IMR-90 (cell line): Measurements from ENCODE around the gene GAS7. TPM values are rescaled to one million over a fixed set of nuclear protein-coding genes. Genes with fewer than 3 reads are reported as not detected.

Experiments
- ATAC-seq: fragments of 200-7000 bp; cut with Tn5 transposase; 2 replicates; pipeline ENCODE4 v1.9.1; 2020; ENCODE audit warnings: low read depth, mild to moderate bottlenecking, moderate library complexity
- BruUV-seq: library from RNA; stranded (reverse); fragments of 400-500 nt; replicated peaks from 2 replicates; lab custom pipeline; 2021; lab: Mats Ljungman, UMichigan
- CTCF ChIA-PET: fragments of 300-600 bp; formaldehyde crosslinking; extraction: SDS; loops from one replicate; lab custom pipeline; 2021; ENCODE audit warnings: antibody characterized with exemption; lab: Yijun Ruan, JAX
- POLR2A ChIA-PET: fragments of 300-600 bp; sonication (Branson Sonifier 250); formaldehyde crosslinking; loops from one replicate; lab custom pipeline; 2022; ENCODE audit warnings: antibody characterized with exemption; ENCODE audit not compliant: unreplicated experiment; lab: Charles Lee
- DNase-seq: peaks from one replicate; pipeline ENCODE4 v3.0.0; 2013
- H2AFZ ChIP-seq: replicated peaks from 2 replicates; pipeline ENCODE3; 2013; ENCODE audit warnings: low read length, mild to moderate bottlenecking; ENCODE audit not compliant: poor library complexity
- H2AK5ac ChIP-seq: 2 replicates; pipeline ENCODE4 v1.6.1; 2013; ENCODE audit warnings: low read depth, low read length, inconsistent platforms
- H2AK9ac ChIP-seq: replicated peaks from 2 replicates; pipeline ENCODE3; 2013; ENCODE audit warnings: mild to moderate bottlenecking, low read depth, low read length, moderate library complexity; ENCODE audit not compliant: poor library complexity
- H2BK120ac ChIP-seq: 2 replicates; pipeline ENCODE4 v1.6.1; 2013; ENCODE audit warnings: low read depth, low read length, inconsistent platforms
- H2BK15ac ChIP-seq: 3 replicates; pipeline ENCODE4 v1.6.1; 2013; ENCODE audit warnings: low read depth, low read length, inconsistent platforms
- H2BK20ac ChIP-seq: 2 replicates; pipeline ENCODE4 v1.6.1; 2013; ENCODE audit warnings: low read depth, mild to moderate bottlenecking, inconsistent platforms, low read length, moderate library complexity
- H2BK5ac ChIP-seq: 2 replicates; pipeline ENCODE4 v1.6.1; 2013; ENCODE audit warnings: mild to moderate bottlenecking, low read depth, low read length, inconsistent platforms; ENCODE audit not compliant: poor library complexity, severe bottlenecking
- H3K14ac ChIP-seq: replicated peaks from 2 replicates; pipeline ENCODE4 v1.6.1; 2013; ENCODE audit warnings: low read depth, low read length, inconsistent platforms
- H3K18ac ChIP-seq: 2 replicates; pipeline ENCODE4 v1.6.1; 2013; ENCODE audit warnings: low read depth, low read length, control low read depth
- H3K23ac ChIP-seq: 2 replicates; pipeline ENCODE4 v1.6.1; 2013; ENCODE audit warnings: low read depth, low read length, inconsistent platforms
- H3K27ac ChIP-seq: 2 replicates; pipeline ENCODE4 v1.5.1; 2013; ENCODE audit warnings: mild to moderate bottlenecking, control low read depth, low read length; ENCODE audit not compliant: insufficient read depth
- H3K27me3 ChIP-seq: 2 replicates; pipeline ENCODE4 v1.6.1; 2013; ENCODE audit warnings: low read length; ENCODE audit not compliant: control insufficient read depth, insufficient read depth
- H3K36me3 ChIP-seq: 2 replicates; pipeline ENCODE4 v1.6.1; 2013; ENCODE audit warnings: low read length, mixed read lengths; ENCODE audit not compliant: control insufficient read depth, insufficient read depth
- H3K4ac ChIP-seq: 2 replicates; pipeline ENCODE4 v1.6.1; 2013; ENCODE audit warnings: low read depth, low read length, inconsistent platforms
- H3K4me1 ChIP-seq: 2 replicates; pipeline ENCODE4 v1.6.1; 2013; ENCODE audit warnings: low read length, mixed read lengths; ENCODE audit not compliant: control insufficient read depth, insufficient read depth
- H3K4me2 ChIP-seq: 2 replicates; pipeline ENCODE4 v1.6.1; 2013; ENCODE audit warnings: low read depth, mild to moderate bottlenecking, control low read depth, low read length, moderate library complexity
- H3K4me3 ChIP-seq: 2 replicates; pipeline ENCODE4 v1.5.1; 2013; ENCODE audit warnings: low read depth, mild to moderate bottlenecking, control low read depth, low read length, moderate library complexity; ENCODE audit not compliant: insufficient read depth
- H3K56ac ChIP-seq: 2 replicates; pipeline ENCODE4 v1.6.1; 2013; ENCODE audit warnings: low read length, inconsistent platforms; ENCODE audit not compliant: insufficient read depth; ENCODE audit errors: extremely low read depth
- H3K79me1 ChIP-seq, 2 experiments: 2 replicates each; pipeline ENCODE4 v1.6.1; 2013; ENCODE audit warnings: low read length in 2 of 2, inconsistent platforms in 1 of 2, low read depth in 1 of 2
- H3K9ac ChIP-seq: 2 replicates; pipeline ENCODE4 v1.6.1; 2013; ENCODE audit warnings: low read depth, low read length, control low read depth
- H3K9me1 ChIP-seq: 2 replicates; pipeline ENCODE4 v1.6.1; 2013; ENCODE audit warnings: low read length, inconsistent platforms; ENCODE audit not compliant: insufficient read depth
- H3K9me3 ChIP-seq: 2 replicates; pipeline ENCODE4 v1.6.1; 2013; ENCODE audit warnings: low read length; ENCODE audit not compliant: control insufficient read depth, insufficient read depth
- H4K20me1 ChIP-seq: 2 replicates; pipeline ENCODE4 v1.6.1; 2013; ENCODE audit warnings: low read length, inconsistent platforms; ENCODE audit not compliant: insufficient read depth
- H4K5ac ChIP-seq: 2 replicates; pipeline ENCODE4 v1.6.1; 2013; ENCODE audit warnings: mild to moderate bottlenecking, low read depth, low read length, control low read depth
- H4K8ac ChIP-seq, 2 experiments: 2 replicates each; pipeline ENCODE4 v1.6.1; 2013; ENCODE audit warnings: low read depth in 2 of 2, low read length in 2 of 2, control low read depth in 1 of 2, inconsistent platforms in 1 of 2
- H4K91ac ChIP-seq: 2 replicates; pipeline ENCODE4 v1.6.1; 2013; ENCODE audit warnings: low read depth, low read length, inconsistent platforms; ENCODE audit not compliant: insufficient read depth
- BHLHE40 ChIP-seq: fragments of 150-350 bp; IDR thresholded peaks from 2 replicates; pipeline ENCODE4 v1.6.1; 2016; ENCODE audit warnings: mild to moderate bottlenecking, low read depth, low read length
- CEBPB ChIP-seq: IDR thresholded peaks from 2 replicates; pipeline ENCODE4 v1.6.1; 2012; ENCODE audit warnings: low read depth, low read length, improper control_type of control experiment
- CHD1 ChIP-seq: IDR thresholded peaks from 2 replicates; pipeline ENCODE4 v1.6.1; 2012; ENCODE audit warnings: low read depth, low read length, improper control_type of control experiment
- FOS ChIP-seq: fragments of 150-350 bp; IDR thresholded peaks from 2 replicates; pipeline ENCODE4 v1.6.1; 2016; ENCODE audit warnings: low read depth, low read length
- MAFK ChIP-seq: IDR thresholded peaks from 2 replicates; pipeline ENCODE4 v1.6.1; 2012; ENCODE audit warnings: low read depth, low read length, improper control_type of control experiment
- MAZ ChIP-seq: IDR thresholded peaks from 2 replicates; pipeline ENCODE4 v1.6.1; 2012; ENCODE audit warnings: low read depth, mild to moderate bottlenecking, low read length, improper control_type of control experiment, moderate library complexity, borderline replicate concordance
- MXI1 ChIP-seq: IDR thresholded peaks from 2 replicates; pipeline ENCODE4 v1.6.1; 2012; ENCODE audit warnings: low read depth, mild to moderate bottlenecking, low read length, moderate library complexity, borderline replicate concordance
- NFE2L2 ChIP-seq: fragments of 150-350 bp; IDR thresholded peaks from 2 replicates; pipeline ENCODE4 v1.6.1; 2016; ENCODE audit warnings: low read depth, mild to moderate bottlenecking, low read length
- POLR2A ChIP-seq: IDR thresholded peaks from 2 replicates; pipeline ENCODE4 v1.6.1; 2012; ENCODE audit warnings: mild to moderate bottlenecking, low read depth, low read length
- RAD21 ChIP-seq: IDR thresholded peaks from 2 replicates; pipeline ENCODE4 v1.6.1; 2012; ENCODE audit warnings: low read length, improper control_type of control experiment
- RCOR1 ChIP-seq: IDR thresholded peaks from 2 replicates; pipeline ENCODE4 v1.6.1; 2012; ENCODE audit warnings: mild to moderate bottlenecking, low read length, improper control_type of control experiment; ENCODE audit not compliant: insufficient replicate concordance
- RFX5 ChIP-seq: IDR thresholded peaks from 2 replicates; pipeline ENCODE4 v1.8.0; 2012; ENCODE audit warnings: low read depth, mild to moderate bottlenecking, low read length, moderate library complexity
- SMC3 ChIP-seq: fragments of 150-350 bp; IDR thresholded peaks from 2 replicates; pipeline ENCODE4 v1.6.1; 2016; ENCODE audit warnings: low read depth, mild to moderate bottlenecking, antibody characterized with exemption, low read length, moderate library complexity
- WGBS, 2 experiments: methylation state at CpG; one replicate each; pipeline versions ENCODE4 v1.1.5 to v1.1.7; 2013; ENCODE audit warnings: missing lambda C conversion rate in 2 of 2; ENCODE audit not compliant: insufficient read length in 1 of 2; ENCODE audit errors: extremely low coverage in 2 of 2; 5-methylcytosine and 5-hydroxymethylcytosine counted together
- dilution Hi-C: fragments of 300-500 bp; cut with HindIII; formaldehyde crosslinking; loops from one replicate; pipeline ENCODE4 v1.14.3; 2018; ENCODE audit warnings: low sequenced_read_pairs; ENCODE audit not compliant: unreplicated experiment
- in situ Hi-C: fragments of 300-500 bp; cut with MboI; formaldehyde crosslinking; loops from 3 replicates; pipeline ENCODE4 v1.14.3; 2019; ENCODE audit warnings: low sequenced_read_pairs, inconsistent platforms, mixed read lengths
- intact Hi-C: fragments of 100-400 bp; cut with micrococcal nuclease; formaldehyde crosslinking; loops from 2 replicates; pipeline ENCODE4 v1.10.0; 2022
- polyA plus RNA-seq, 3 experiments: library from polyadenylated mRNA; depleted of rRNA; stranded (reverse); fragments of >200 nt; gene quantifications; 2 replicates each; pipeline ENCODE4 v1.2.3, GENCODE V29; 2012; ENCODE audit warnings: low replicate concordance in 1 of 3
- total RNA-seq: library from RNA; depleted of rRNA; stranded (reverse); fragments of >200 nt; gene quantifications from 2 replicates; pipeline ENCODE4 v1.2.3, GENCODE V29; 2012
- TF ChIP-seq, protein P1 (sequence below): fragments of 150-350 bp; IDR thresholded peaks from 2 replicates; pipeline ENCODE4 v1.6.1; 2016; ENCODE audit warnings: low read depth, mild to moderate bottlenecking, low read length, moderate library complexity, borderline replicate concordance
- TF ChIP-seq, protein P2 (sequence below): fragments of 150-350 bp; IDR thresholded peaks from 2 replicates; pipeline ENCODE4 v1.6.1; 2017; ENCODE audit warnings: mild to moderate bottlenecking, antibody characterized with exemption, low read length, low read depth

Gene GAS7
- total and polyA plus RNA-seq, 2 of the 4 experiments (the other 2 are of a cell fraction): 4.6 to 5.0 TPM

DNA sequence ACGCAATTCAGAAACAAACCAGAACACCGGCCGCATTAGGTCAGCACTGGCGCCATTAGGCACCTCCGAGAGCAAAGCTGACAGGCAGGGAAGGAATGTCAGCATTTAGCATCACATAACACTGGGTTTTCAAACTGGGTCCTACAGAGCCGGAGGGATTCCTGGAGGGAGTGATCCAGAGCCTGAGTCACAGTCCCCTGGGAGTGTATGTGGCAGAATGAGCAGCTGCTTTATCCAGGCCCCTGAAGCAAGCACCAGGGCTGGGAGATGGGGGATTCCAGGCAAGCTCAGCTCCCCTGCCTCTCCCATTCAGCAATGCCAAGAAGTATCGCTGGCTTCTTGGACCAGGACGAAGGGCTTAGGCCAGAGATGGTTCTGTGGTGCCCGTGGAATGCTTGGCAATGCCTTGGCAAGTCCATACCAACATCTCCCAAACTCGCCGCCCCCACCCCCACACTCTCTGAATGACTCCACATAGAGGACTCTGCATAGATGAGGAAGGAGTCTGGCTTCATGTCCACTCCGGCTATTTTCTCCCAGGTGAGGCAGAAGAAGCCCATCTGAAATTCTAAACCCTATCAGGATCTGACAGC, 20.4 kb downstream of the GAS7 start:
- ChIA-PET CTCF (interaction anchor here (0.7 kb wide), 1 partner anchor 138 kb away, joined by 3 read pairs; no protein-coding TSS in a partner anchor), POLR2A (no interaction called here)
- Histone ChIP-seq H2AFZ (peak overlapping the region; percentile 71), H3K23ac (no peak overlapping the region), H3K4ac (peak overlapping the region; percentile 76), H3K9me3 (no peaks in the 10 kb centered on the region), H4K8ac (peak overlapping the region; percentile 8 to 29; a peak in 1 of 4 replicates), H3K9ac (no peak overlapping the region), H3K27me3 (no peaks in the 10 kb centered on the region), H4K5ac (no peak overlapping the region), H2BK15ac (peak overlapping the region; percentile 49; the same call in 1 of the 3 replicates), H3K4me3 (no peak overlapping the region), H2BK5ac (peak overlapping the region; percentile 10), H2AK9ac (peak overlapping the region; percentile 60), H3K79me1 (peaks cover 5 to 12% of the 10 kb centered on the region in 2 experiments; a peak in 3 of 4 replicates), H4K91ac (peak overlapping the region; percentile 50; the same call in 1 of the 2 replicates), H3K4me1 (peaks cover 19% of the 10 kb centered on the region), H3K9me1 (peaks cover 18% of the 10 kb centered on the region), H2AK5ac (0 out of 2 replicates have a peak overlapping the region, but pooled peaks have one; percentile 30), H3K56ac (no peak overlapping the region), H4K20me1 (no peaks in the 10 kb centered on the region), H3K4me2 (0 out of 2 replicates have a peak overlapping the region, but pooled peaks have one; percentile 22), H3K36me3 (no peaks in the 10 kb centered on the region), H2BK20ac (peak overlapping the region; percentile 61), H3K27ac (peak overlapping the region; percentile 4), H2BK120ac (peak overlapping the region; percentile 60), H3K14ac (peak overlapping the region; percentile 70), H3K18ac (peak overlapping the region; percentile 63)
- intact Hi-C loops (no loop called here), dilution Hi-C loops (no loop called here), in situ Hi-C loops (no loop called here)
- peak; percentile 83 for DNase-seq
- ATAC-seq: peak; percentile 86
- WGBS, 2 experiments: 34% methylated on average over 4 of the region's 12 CpGs; no CpG with 5 or more reads in 1 of the 2 experiments
- no TSS peak for BruUV-seq
- TF ChIP-seq CHD1 (no peak), SMC3 (no peak), RAD21 (no peak), FOS (no peak), BHLHE40 (no peak), NFE2L2 (no peak), MXI1 (no peak), MAZ (no peak), RCOR1 (no peak), CEBPB (no peak), MAFK (no peak), RFX5 (no peak), POLR2A (no peak)
- TF ChIP-seq, protein P1, sequence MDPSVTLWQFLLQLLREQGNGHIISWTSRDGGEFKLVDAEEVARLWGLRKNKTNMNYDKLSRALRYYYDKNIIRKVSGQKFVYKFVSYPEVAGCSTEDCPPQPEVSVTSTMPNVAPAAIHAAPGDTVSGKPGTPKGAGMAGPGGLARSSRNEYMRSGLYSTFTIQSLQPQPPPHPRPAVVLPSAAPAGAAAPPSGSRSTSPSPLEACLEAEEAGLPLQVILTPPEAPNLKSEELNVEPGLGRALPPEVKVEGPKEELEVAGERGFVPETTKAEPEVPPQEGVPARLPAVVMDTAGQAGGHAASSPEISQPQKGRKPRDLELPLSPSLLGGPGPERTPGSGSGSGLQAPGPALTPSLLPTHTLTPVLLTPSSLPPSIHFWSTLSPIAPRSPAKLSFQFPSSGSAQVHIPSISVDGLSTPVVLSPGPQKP: no peak
- TF ChIP-seq, protein P2, sequence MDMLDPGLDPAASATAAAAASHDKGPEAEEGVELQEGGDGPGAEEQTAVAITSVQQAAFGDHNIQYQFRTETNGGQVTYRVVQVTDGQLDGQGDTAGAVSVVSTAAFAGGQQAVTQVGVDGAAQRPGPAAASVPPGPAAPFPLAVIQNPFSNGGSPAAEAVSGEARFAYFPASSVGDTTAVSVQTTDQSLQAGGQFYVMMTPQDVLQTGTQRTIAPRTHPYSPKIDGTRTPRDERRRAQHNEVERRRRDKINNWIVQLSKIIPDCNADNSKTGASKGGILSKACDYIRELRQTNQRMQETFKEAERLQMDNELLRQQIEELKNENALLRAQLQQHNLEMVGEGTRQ: no peak
